Activated CD8-positive, alpha-beta memory T cell treated with anti-CD3 and anti-CD28 coated beads, Interleukin-2, amount 50 U/mL, for 4 hours (primary cell): ENCODE results near the gene JAM3.
"Not testable (repeated sequence)": the region's sequence is repeated elsewhere in the genome, so short reads cannot be mapped to it uniquely, and the experiment has no call there.

Source experiments
- DNase-seq: peaks from one replicate; pipeline ENCODE4 v3.0.0-alpha.2; 2020

The JAM3 gene

DNA sequence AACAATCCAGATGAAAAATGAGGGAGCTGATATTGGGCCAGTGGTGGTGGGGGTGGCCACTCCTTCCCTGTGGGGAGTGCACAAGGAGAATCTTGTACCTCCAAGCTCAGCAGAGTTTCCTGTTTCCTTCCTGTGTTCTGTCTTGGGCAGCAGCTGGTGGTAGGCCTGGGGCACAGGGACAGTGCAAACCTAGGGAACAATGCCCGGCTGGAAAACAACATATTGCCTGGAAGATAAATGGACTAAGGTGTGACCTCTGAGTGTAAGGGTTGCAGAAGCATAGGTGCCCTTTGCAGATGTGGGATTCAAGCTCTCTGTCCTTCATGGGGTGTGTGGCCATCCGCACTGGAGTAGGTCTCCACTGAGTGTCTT, 5.8 kb upstream of the JAM3 start:
- no peak for DNase-seq

DNA sequence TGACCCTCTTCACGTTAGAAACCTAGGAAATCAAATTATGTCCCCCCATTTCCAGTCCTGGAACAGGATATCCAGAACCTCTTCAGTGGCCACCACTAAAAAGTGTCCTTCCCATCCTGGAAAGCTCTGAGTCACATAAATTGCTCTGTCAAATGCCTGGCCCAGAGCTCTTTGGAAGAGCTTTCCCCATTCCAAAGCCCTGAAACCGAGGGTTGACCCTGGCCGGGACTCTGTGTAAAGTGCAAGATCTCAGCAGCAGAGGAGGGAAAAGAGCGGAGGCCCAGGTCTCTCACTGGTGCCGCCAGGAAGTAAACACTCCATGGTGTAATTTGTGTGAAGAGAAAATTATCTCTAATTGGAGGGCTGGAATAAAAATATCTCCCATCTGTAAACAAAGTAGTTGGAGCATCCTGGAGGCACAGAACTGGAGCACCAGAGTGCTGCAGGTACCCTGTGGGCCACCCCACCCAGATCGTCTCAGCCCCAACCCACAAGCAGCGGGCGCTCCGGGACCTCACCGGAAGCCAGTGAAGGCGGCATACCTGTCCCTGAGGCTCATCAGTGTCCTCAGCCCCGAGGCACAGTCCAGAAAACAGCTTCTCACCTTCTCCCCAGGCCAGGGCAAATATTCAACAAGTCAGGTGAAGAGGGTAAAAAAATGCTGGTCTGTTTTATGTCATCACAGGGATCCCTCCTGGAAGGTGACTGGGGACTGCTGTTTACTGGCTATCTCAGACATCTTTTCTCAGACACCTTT, 4.7 kb upstream of the JAM3 start:
- no peak for DNase-seq

DNA sequence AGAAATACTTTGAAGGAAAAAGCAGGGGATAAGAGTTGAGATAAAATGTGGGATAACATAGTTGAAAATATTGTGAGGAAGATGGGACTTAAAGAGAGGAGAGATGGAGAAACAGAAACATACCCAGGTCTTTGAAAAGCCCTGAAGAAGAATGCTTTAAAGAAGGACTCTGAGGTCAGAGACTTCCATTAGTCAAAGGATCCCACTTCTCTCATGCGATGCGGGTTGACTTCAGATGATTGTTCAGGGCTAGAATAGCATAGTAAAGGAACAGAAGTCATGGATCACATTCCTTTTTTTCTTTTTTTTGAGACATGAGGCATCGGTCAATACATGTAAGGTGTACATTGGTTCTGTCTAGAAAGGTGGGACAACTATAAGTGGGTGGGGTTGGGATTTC, 3.5 kb upstream of the JAM3 start:
- no peak for DNase-seq

DNA sequence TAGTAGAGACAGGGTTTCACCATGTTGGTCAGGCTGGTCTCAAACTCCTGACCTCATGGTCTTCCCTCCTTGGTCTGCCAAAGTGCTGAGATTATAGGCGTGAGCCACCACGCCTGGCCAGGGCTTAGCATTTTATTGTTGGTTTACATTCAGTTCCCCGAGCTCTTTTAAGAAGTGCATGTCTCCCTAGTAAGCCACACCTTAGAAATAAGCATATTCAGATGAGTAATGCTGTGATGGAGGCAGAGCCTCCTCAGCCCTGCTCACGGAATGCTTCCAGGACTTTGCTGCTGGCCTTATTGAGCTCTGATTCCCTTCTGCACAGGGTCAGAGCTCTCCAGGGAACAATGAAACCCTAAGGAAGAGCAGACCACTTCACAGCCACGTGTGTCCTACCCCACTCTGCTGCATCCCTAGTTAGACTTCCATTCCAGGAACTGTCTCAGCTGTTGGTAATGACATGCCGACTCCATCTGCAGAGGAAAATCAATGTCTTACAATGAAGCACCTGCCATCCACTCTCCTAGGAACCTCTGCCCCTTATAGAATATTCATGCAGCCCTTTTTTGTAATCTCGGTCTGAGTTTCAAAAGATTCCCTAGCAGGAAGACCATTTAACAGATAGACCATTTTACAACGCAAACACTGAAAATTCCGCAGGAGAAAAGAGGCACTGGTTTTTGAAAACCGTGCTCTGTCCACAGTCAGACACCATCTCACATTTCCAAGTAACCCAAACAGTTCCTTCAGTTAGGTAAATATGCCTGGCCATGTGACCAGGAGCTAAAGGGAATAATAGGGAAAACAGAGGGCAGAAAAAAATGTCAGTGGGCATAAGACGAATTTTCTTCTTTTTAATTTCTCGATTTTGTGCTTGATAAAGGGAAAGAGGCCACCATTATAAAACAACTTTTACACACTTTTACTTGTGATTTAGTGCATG, 1.7 kb upstream of the JAM3 start:
- no peak for DNase-seq

DNA sequence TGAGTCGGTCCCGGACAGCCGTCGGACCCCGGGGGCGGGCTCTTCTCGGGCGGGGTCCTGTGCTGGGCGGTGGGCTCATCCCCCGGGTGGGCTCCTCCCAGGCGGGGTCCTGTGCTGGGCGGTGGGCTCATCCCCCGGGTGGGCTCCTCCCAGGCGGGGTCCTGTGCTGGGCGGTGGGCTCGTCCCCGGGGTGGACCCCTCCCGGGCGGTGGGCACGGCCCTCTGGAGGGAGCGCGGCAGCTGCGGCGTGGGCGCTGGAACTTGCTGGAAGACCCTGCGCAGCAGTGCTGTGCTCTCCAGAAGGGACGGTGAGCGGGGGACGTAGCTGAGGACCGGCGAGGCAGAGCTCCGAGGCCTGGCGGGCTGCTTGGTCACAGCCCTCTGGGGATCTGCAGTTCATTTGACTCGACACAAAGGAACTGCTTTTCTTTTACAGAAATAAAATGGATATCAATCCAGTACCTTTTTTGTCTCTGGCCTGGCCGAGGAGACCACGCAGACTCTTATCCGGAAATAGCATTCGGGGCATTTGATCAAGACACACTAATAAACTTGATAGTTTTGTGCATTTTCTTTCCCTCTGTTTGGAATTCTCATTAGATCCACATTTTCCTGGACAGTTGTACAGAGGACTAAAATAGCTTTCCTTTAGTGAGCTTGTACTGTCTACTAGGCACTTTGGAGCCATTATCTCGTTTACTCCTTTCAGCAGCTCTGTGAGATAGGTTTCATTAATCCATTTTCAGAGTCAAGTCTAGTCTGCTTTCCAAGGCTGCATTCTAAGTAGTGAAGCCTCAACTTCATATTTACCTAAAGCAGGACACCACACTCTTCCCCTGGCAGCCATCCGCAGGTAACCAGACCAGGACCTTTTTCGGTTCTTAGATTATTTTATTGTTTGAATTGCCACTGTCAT, 812 bp downstream of the JAM3 start:
- no peak for DNase-seq

DNA sequence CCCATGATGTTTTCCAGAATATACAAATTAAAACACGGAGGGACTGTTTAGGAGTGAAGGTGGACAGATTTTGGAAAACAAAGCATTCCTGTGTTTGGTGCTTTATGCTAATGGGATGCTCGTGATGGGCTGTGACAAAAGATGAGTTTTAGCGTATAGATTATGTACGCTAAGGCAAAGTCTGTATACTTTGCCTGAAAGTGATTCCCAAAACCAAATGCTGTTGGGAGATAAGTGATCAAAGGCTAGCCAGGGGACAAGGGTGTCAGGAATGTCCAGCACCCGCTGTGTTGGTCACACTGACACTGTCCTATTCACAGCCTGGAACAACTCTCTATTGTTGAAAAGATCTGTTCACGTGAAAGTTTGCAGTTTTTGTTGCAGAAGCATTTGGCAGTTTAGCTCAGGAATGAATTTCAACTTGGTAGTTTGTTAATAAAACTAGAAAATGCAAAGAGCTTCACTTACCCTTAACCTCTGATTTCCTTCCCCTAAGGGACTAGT, 1.5 kb downstream of the JAM3 start:
- no peak for DNase-seq

DNA sequence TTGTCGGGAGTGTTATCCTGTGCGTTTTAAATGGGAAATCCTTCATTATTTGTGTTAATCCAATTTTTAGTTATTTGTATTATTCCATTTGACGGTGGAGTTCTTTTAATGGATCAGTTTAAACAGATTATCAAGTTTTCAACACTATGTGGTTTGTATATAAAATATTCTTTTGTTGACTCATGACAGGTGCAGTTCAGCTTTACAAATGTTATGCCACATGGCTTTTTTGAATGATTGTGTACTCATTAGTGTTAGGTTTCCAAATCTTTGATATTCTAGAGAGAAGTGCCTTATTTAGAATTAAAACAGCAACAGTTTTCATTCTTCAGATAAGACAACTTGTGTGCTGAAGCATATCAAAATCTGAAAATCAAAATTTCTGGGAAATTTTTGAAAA, 2.4 kb downstream of the JAM3 start:
- no peak for DNase-seq

DNA sequence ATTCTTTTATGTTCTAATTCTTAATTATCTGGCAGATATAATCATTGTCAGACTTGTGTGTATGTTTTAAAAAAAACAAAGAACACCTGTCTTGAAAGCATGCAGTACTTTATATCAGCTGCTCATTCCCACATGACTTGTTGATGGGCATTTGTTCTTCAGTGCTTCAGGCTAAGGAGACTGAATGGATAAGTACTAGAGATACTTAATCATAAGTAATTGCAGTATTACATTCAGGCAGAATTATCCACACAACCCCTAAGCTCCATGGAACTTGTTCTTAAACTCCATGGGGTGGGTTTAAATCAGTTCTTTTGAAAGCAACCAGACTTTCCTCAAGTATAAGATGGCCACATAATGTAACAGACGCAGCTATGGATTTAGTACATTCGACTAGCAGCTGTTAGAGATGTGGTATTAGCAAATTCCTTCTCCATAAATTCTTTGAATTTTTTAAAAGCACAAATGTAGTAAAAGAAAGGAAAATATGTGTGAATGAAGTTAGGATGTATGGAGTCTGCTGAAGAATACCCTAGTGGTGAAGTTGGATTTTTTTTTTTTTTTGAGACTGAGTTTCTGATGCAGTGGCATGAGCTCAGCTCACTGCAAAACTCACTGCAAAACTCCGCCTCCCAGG, 3.0 kb downstream of the JAM3 start:
- no peak for DNase-seq

DNA sequence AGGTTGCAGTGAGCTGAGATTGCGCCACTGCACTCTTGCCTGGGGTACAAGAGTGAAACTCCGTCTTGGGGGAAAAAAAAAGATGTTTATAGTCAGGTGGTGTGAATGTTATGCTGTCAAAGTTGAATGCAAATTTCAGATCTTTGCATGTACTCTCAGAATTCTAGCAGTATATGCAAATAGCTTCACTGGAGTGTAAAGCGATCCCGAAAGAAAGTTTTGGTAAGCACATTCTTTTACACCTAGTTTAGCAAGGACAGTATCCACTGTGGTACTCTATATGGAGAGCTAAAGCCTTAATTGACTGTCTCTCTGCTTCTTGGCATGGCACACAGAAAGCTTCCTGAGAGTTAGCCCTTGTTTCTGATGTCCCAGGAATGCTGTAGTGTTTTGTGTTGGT, 4.0 kb downstream of the JAM3 start:
- no peak for DNase-seq

DNA sequence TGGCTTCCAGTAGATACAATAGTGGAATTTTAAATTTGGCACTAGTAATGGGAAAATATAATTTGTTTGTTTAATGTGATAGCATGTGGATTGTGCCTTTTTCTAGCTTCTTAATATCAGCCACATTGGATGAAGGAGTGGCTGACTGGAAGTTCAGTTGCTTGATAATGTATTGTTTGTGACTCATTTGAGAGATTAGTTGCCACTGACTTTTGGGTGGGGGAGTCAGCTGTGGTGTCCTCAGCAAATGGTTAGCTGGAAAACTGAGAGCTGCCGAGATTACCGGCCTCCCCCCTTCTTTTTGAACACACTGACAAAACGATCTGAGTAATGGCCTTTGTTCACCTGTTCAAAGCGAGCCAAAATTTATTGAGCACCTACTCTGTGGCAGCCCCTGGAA, 5.5 kb downstream of the JAM3 start:
- DNase-seq = no peak

DNA sequence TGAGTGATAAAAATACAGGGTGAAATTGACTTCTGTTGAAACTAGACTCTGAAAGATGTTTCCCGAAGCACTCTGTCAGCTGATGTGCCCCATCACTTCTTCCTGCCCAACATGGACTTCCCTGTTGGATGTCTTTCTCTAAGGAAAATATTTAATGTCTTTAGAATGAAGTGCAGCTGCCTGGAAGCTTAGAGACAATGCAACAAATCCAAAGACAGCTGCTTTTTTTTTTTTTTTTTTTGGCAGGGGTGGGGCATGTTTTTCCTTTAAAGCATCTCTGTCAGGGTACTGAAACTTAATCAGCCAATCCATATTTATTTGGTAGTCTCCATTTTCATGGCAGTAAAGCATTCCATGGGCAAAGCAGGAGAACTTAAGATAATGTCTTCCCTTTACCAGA, 5.9 kb downstream of the JAM3 start:
- no peak for DNase-seq

DNA sequence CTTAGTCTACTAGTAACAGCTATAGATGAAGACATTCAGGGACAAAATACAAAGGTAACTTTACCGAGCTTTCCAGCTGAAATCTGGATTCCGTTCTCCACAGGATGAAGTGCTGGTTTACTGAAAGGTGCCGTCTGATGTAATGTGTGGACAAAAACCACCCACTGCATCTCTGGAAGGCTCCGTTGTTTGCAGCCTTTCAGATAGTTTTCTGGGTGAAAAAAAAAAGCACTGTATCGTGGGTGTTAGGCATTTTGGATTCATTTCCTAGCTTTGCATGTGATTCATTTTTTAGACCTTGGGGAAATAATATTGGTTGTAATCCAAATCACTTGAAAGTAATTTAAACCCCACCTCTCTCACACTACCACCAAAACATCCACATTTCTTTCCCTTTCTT, 10.4 kb downstream of the JAM3 start:
- DNase-seq = no peak

DNA sequence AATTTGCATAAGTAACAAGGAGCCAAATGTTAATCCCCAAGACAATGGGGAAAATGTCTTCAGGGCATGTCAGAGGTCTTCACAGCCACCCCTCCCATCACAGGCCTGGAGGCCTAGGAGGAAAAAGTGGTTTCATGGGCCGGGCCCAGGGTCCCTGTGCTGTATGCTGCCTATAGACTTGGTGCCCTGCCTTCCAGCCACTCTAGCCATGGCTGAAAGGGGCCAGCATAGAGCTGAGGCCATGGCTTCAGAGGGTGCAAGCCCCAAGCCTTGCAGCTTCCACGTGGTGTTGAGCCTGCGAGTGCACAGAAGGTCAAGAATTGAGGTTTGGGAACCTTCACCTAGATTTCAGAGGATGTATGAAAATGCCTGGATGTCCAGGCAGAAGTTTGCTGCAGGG, 12.4 kb downstream of the JAM3 start:
- DNase-seq = not testable (repeated sequence)

DNA sequence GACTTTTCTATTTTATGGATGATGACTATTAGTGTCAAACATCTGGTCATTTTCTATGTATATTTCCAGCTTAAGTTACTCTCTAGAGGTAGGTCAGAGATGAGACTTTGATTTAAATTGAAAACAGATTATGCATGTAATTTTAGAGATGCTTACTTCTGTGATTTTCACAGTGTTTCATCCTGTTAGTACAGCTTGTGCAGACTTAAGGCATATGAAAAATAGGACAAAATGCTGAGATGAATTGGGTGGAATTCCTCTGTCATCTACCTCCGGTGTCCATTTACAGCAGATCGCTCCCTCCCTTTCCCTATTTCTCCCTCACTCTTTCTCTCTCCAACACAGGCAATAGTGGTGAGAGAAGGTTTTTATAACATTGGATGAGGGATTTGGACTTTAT, 14.1 kb downstream of the JAM3 start:
- DNase-seq = no peak

DNA sequence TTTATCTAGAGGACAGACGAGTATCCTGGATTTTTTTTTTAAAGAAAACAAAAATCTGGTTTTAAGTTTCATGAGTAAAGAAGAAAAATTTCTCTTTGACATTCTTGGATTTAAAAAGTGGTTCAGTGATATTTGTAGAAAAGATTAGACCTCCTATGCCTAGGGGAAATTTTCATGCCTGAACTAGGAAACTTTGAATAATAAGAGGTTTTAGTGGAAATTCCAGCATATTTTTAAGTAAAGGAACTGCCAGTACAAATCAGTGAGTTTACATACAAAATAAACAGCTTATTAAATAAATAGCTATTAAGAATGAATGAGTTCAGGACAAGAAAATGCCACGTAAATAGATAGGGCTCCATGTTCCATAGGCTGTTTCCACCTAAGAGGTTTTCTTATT, 17.5 kb downstream of the JAM3 start:
- DNase-seq = no peak

DNA sequence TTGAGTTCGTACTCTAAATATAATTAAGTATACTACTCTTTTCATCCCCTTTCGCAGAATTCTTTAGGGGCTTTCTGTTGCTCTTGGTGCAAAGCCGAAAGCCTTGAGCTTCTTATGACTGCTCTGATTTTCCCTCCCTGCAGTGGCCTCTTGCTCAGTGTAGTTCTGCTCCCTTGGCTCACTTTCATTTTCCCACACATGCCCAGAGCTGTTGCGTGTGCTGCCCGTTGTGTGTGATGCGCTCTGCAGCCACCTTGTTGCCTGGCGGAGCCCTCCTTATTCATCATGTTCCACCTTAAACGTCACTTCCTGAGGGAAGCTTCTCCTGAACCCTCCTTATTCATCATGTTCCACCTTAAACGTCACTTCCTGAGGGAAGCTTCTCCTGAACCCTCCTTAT, 23.1 kb downstream of the JAM3 start:
- not testable (repeated sequence) for DNase-seq

DNA sequence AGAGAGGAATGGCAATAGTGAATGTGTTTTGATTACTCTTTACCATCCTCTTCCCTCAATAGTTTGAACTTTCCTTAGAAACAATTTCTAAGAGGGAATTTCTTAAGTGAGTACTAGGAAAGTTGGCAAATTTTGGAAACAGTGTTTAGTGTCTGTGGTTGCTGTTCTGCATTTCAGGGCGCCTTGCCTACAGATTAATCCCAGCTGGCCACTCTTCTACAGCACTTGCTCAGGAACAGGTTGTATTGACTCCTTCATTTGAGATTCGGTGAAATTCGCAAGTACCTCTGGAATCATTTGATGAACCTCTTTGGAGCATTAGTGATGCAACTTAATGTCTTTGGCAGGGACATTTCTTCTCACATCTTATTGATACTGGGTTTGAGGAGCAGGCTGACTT, 28.3 kb downstream of the JAM3 start:
- no peak for DNase-seq

DNA sequence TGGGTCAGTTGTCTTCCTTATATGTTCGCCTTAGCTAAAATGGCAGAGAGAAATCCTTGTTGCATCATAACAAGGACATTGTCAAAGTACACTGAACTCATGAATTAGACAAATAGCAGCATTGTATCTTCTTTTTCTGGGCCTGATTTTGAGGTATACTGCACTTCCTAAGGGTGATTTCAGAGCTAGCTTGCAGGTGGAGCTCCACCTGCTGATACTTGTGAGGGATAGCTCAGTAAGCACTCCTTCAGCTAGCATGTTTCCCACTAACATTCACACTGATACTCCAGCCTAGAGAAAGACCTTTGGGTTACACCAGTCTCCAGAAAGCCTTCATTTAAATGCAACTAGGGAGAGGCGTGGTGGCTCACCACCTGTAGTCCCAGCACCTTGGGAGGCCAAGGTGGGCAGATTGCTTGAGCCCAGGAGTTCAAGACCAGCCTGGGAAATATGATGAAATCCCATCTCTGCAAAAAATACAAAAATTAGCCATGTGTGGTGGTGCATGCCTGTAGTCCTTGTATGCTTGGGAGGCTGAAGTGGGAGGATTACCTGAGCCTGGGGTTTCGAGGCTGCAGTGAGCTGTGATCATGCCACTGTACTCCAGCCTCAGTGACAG, 29.8 kb downstream of the JAM3 start:
- DNase-seq = no peak

DNA sequence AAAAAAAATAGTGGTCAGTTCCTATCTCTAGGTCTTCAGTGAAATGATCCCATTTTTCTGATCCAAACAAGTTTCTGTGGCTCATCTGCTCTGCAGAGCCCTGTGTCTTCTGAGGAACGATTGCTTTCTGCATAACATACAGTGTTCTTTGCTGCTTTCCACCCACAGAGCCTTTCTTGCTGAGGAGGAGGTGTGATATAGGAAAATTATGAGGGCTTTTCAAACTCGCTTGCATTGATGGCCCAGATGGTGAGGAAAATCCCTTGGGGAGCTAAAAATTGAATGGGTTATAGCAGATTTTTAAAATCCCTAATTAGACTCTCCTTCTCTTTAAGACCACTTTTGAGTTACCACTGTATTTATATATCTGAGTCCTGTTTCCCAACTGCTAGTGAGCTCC, 31.3 kb downstream of the JAM3 start:
- DNase-seq = no peak

DNA sequence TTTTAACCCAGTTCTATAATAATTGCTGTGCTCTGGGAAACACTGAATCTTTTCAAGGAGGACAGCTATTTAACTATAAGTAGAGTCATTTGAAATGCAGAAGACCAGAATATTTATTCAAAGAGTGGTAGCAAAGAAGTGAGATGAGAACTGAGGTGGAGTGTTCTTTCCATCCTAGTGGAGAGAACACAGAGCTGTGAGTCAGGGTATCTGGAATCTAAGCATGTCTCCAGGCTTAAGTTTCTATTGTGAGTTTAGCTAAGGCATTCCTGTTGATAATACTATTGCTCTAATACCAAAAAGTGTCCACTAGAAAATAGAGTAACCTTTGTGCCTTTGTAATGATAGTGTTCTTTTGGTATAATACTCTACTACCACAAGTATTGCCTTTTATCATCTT, 32.4 kb downstream of the JAM3 start:
- no peak for DNase-seq

DNA sequence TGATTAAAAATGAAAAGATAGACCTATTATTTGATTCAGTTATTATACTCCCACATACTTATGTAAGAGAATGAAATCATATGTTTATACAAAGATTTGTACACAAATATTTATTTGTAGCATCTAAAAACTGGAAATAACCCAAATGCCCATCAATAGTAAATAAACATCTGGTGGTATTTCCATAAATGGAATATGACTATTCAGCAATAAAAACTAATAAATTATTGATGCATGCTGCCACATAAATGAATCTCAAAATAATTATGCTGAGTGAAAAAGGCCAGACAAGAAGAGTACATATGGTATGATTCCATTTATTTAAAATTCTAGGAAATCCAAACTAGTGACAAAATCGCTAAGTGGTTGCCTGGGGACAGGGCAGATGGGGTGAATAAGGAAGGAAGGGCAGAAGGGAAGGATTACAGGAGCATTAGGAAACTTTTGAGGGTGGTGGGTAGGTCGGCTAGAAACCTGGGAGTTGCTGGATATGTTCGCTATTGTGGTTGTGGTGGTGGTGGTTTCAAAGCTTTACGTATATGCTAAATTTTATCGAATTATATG, 41.5 kb downstream of the JAM3 start:
- DNase-seq = no peak

DNA sequence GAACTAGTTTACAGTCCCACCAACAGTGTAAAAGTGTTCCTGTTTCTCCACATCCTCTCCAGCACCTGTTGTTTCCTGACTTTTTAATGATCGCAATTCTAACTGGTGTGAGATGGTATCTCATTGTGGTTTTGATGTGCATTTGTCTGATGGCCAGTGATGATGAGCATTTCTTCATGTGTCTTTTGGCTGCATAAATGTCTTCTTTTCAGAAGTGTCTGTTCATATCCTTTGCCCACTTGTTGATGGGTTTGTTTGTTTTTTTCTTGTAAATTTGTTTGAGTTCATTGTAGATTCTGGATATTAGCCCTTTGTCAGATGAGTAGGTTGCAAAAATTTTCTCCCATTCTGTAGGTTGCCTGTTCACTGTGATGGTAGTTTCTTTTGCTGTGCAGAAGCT, 44.9 kb downstream of the JAM3 start:
- DNase-seq = not testable (repeated sequence)
